OCI-LY3 (cell line): Measurements from ENCODE around the gene SMCO2.

Experiments
- H2AFZ ChIP-seq: fragments of 200-600, 300-600 bp; shearing (Covaris generic); 2 replicates; pipeline ENCODE4 v1.6.0; 2014; ENCODE audit warnings: antibody characterized with exemption, low read depth, low read length
- H3K27ac ChIP-seq: fragments of 200-600, 300-600 bp; sonication (generic); 2 replicates; pipeline ENCODE4 v1.5.1; 2014; ENCODE audit warnings: mild to moderate bottlenecking, low read length, moderate library complexity, mixed read lengths
- H3K27me3 ChIP-seq: fragments of 200-600, 300-600 bp; sonication (generic); 2 replicates; pipeline ENCODE4 v1.6.1; 2014; ENCODE audit warnings: low read depth, low read length, mixed read lengths
- H3K36me3 ChIP-seq: fragments of 200-600, 300-600 bp; sonication (generic); replicated peaks from 2 replicates; pipeline ENCODE3; 2014; ENCODE audit warnings: low read depth, low read length, mixed read lengths
- H3K4me1 ChIP-seq: fragments of 300-600, 200-600 bp; sonication (generic); 2 replicates; pipeline ENCODE4 v1.6.1; 2014; ENCODE audit warnings: low read length, mixed read lengths
- H3K4me2 ChIP-seq: fragments of 200-600, 300-600 bp; sonication (generic); 2 replicates; pipeline ENCODE4 v1.6.1; 2014; ENCODE audit warnings: low read length, mixed read lengths
- H3K4me3 ChIP-seq: fragments of 300-600, 200-600 bp; sonication (generic); 2 replicates; pipeline ENCODE4 v1.5.1; 2014; ENCODE audit warnings: antibody characterized with exemption, mild to moderate bottlenecking, low read length, moderate library complexity
- H3K79me2 ChIP-seq: fragments of 300-600, 200-600 bp; shearing (Covaris generic); 2 replicates; pipeline ENCODE4 v1.6.1; 2014; ENCODE audit warnings: mild to moderate bottlenecking, low read length, mixed read lengths
- H3K9ac ChIP-seq: fragments of 300-600, 200-600 bp; shearing (Covaris generic); 2 replicates; pipeline ENCODE4 v1.6.0; 2014; ENCODE audit warnings: mild to moderate bottlenecking, low read length, moderate library complexity
- H3K9me3 ChIP-seq: fragments of 200-600, 300-600 bp; shearing (Covaris generic); 2 replicates; pipeline ENCODE4 v1.6.1; 2014; ENCODE audit warnings: low read length, mixed read lengths; ENCODE audit not compliant: insufficient read depth
- H4K20me1 ChIP-seq: fragments of 200-600, 300-600 bp; sonication (generic); 2 replicates; pipeline ENCODE4 v1.6.1; 2016; ENCODE audit warnings: low read length, mixed read lengths; ENCODE audit not compliant: insufficient read depth
- CTCF ChIP-seq: fragments of 200-600, 300-600 bp; sonication (generic); IDR thresholded peaks from 2 replicates; pipeline ENCODE4 v1.5.1; 2014; ENCODE audit warnings: antibody characterized with exemption, low read length, low read depth
- EZH2phosphoT487 ChIP-seq: fragments of 200-600 bp; shearing (Covaris generic); IDR thresholded peaks from 2 replicates; pipeline ENCODE4 v1.6.1; 2018; ENCODE audit warnings: antibody characterized with exemption, mixed run types, low read depth

SMCO2 gene

DNA sequence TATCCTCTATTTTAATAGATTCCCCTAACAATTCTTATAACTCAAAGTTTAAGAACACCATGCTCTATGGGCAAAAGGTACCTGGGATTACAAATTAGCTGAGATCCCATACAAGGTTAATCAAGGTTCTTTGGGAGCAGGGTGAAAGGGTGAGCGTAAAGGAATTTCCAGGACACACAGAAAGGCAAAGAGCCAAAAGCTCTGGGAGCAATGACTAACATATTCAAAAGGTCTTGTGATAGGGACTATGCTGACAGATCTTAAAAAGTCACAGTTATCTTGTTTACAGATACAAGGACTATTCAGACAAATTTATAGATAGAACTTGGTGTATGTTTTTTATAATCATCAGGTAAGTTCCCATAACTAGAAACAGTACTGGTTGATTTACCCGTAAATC, 58.0 kb downstream of the SMCO2 start:
- no peak overlapping the region for H3K4me2 ChIP-seq
- no peaks in the 10 kb centered on the region for H4K20me1 ChIP-seq
- TF ChIP-seq CTCF (no peak), EZH2phosphoT487 (no peak)
- no peaks in the 10 kb centered on the region; the same call in 1 of the 2 replicates for H3K27me3 ChIP-seq
- H3K4me1 ChIP-seq: no peaks in the 10 kb centered on the region
- no peaks in the 10 kb centered on the region for H3K79me2 ChIP-seq
- H3K27ac ChIP-seq: no peak overlapping the region
- H3K36me3 ChIP-seq: no peaks in the 10 kb centered on the region
- H2AFZ ChIP-seq: no peak overlapping the region
- no peaks in the 10 kb centered on the region for H3K9me3 ChIP-seq
- no peak overlapping the region for H3K4me3 ChIP-seq
- no peak overlapping the region for H3K9ac ChIP-seq

- H3K27me3 ChIP-seq: no peaks in the 10 kb centered on the region; the same call in 1 of the 2 replicates
- H3K79me2 ChIP-seq: no peaks in the 10 kb centered on the region
- no peak for TF ChIP-seq CTCF
- no peak for TF ChIP-seq EZH2phosphoT487
- no peak overlapping the region for H3K9ac ChIP-seq
- H3K9me3 ChIP-seq: no peaks in the 10 kb centered on the region
- H4K20me1 ChIP-seq: no peaks in the 10 kb centered on the region
- H3K36me3 ChIP-seq: no peaks in the 10 kb centered on the region
- no peak overlapping the region for H3K4me2 ChIP-seq
- no peaks in the 10 kb centered on the region for H3K4me1 ChIP-seq
- H2AFZ ChIP-seq: no peak overlapping the region
- no peak overlapping the region for H3K27ac ChIP-seq
- H3K4me3 ChIP-seq: no peak overlapping the region
These were observed 58.6 kb downstream of the SMCO2 start for GRCh38 chr12:27505109-27505508.

DNA sequence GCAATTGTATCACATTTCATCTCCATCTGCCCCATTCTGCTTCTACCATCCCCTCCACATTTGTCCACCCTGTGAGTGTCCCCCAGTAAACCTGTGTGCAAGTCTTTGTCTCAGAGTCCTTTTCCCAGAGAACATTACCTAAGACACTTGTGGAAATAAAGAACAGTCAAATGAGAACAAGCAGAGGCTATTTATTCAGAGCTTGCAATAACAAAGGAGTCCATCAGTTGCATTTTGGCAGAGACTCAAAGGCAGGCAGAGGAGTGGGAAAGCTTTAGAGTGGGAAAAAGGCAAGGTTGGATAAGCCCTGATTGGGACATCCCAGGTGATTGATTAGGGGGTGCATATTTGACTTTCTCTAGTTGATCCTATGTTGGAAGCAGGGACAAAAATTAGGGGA, 59.2 kb downstream of the SMCO2 start:
- H3K27me3 ChIP-seq: no peaks in the 10 kb centered on the region; the same call in 1 of the 2 replicates
- H3K4me3 ChIP-seq: no peak overlapping the region
- no peak overlapping the region for H3K4me2 ChIP-seq
- H3K36me3 ChIP-seq: no peaks in the 10 kb centered on the region
- no peak overlapping the region for H2AFZ ChIP-seq
- no peaks in the 10 kb centered on the region for H3K79me2 ChIP-seq
- H3K27ac ChIP-seq: no peak overlapping the region
- no peaks in the 10 kb centered on the region for H3K9me3 ChIP-seq
- no peaks in the 10 kb centered on the region for H4K20me1 ChIP-seq
- H3K9ac ChIP-seq: no peak overlapping the region
- no peak for TF ChIP-seq CTCF
- TF ChIP-seq EZH2phosphoT487: no peak
- no peaks in the 10 kb centered on the region for H3K4me1 ChIP-seq

GRCh38 chr12:27506645-27507189, 60.2 kb downstream of the SMCO2 start:
- Histone ChIP-seq H4K20me1 (no peaks in the 10 kb centered on the region), H3K79me2 (no peaks in the 10 kb centered on the region), H3K27me3 (no peaks in the 10 kb centered on the region; the same call in 1 of the 2 replicates), H2AFZ (no peak overlapping the region), H3K27ac (no peak overlapping the region), H3K4me2 (no peak overlapping the region), H3K9ac (no peak overlapping the region), H3K9me3 (no peaks in the 10 kb centered on the region), H3K36me3 (no peaks in the 10 kb centered on the region), H3K4me1 (no peaks in the 10 kb centered on the region), H3K4me3 (no peak overlapping the region)
- TF ChIP-seq EZH2phosphoT487 (no peak), CTCF (no peak)
